Nephron (organoid): ENCODE results near the gene CNTNAP5.

Source experiments
- H3K27ac Mint-ChIP-seq, 3 experiments: 2 replicates each; pipeline ENCODE4 v1.8.0; 2020; ENCODE audit warnings: mixed read lengths in 3 of 3, mild to moderate bottlenecking in 2 of 3, moderate library complexity in 1 of 3
- H3K27me3 Mint-ChIP-seq: 2 replicates; pipeline ENCODE4 v1.8.0; 2021; ENCODE audit warnings: low read depth, mild to moderate bottlenecking, moderate library complexity, mixed read lengths
- H3K36me3 Mint-ChIP-seq: 2 replicates; pipeline ENCODE4 v1.8.0; 2020; ENCODE audit warnings: low read depth, mixed read lengths
- H3K4me1 Mint-ChIP-seq: 2 replicates; pipeline ENCODE4 v1.8.0; 2020; ENCODE audit warnings: mixed read lengths
- H3K4me3 Mint-ChIP-seq, 3 experiments: 2 replicates each; pipeline ENCODE4 v1.8.0; 2020; ENCODE audit warnings: mild to moderate bottlenecking in 3 of 3, mixed read lengths in 3 of 3, moderate library complexity in 2 of 3
- H3K9me3 Mint-ChIP-seq: 2 replicates; pipeline ENCODE4 v1.8.0; 2020; ENCODE audit warnings: mixed read lengths
- CTCF ChIP-seq, 3 experiments: fragments of 200-600 bp; sonication (generic); IDR thresholded peaks; one replicate each; pipeline ENCODE4 v1.5.0; 2021; ENCODE audit warnings: antibody characterized with exemption in 3 of 3; ENCODE audit not compliant: unreplicated experiment in 3 of 3

Gene CNTNAP5

GRCh38 chr2:124328397-124328796 is 303.3 kb downstream of the CNTNAP5 start:
- Mint-ChIP-seq H3K27me3 (no peaks in the 10 kb centered on the region), H3K27ac (no peak overlapping the region), H3K4me3 (no peak overlapping the region), H3K4me1 (no peaks in the 10 kb centered on the region), H3K9me3 (no peaks in the 10 kb centered on the region), H3K36me3 (no peaks in the 10 kb centered on the region)
- no peak for TF ChIP-seq CTCF (IDR thresholded peaks at IDR 0.05; ENCODE audit: unreplicated experiment in 3 of 3)

- no peaks in the 10 kb centered on the region for H3K4me1 Mint-ChIP-seq
- H3K27me3 Mint-ChIP-seq, result no peaks in the 10 kb centered on the region
- no peak overlapping the region for H3K4me3 Mint-ChIP-seq
- no peaks in the 10 kb centered on the region for H3K36me3 Mint-ChIP-seq
- H3K9me3 Mint-ChIP-seq, result no peaks in the 10 kb centered on the region
- no peak overlapping the region for H3K27ac Mint-ChIP-seq
- TF ChIP-seq CTCF (IDR thresholded peaks at IDR 0.05; ENCODE audit: unreplicated experiment in 3 of 3), result no peak
Observed at GRCh38 chr2:124333784-124334183, 308.7 kb downstream of the CNTNAP5 start.

- Mint-ChIP-seq H3K4me1 (no peaks in the 10 kb centered on the region), H3K27ac (no peak overlapping the region), H3K36me3 (no peaks in the 10 kb centered on the region), H3K9me3 (no peaks in the 10 kb centered on the region), H3K4me3 (no peak overlapping the region), H3K27me3 (no peaks in the 10 kb centered on the region)
- no peak for TF ChIP-seq CTCF (IDR thresholded peaks at IDR 0.05; ENCODE audit: unreplicated experiment in 3 of 3)
Observed at GRCh38 chr2:124335058-124335457, 310.0 kb downstream of the CNTNAP5 start.

GRCh38 chr2:124339709-124340108 is 314.6 kb downstream of the CNTNAP5 start:
- H3K4me3 Mint-ChIP-seq, result no peak overlapping the region
- H3K36me3 Mint-ChIP-seq, result no peaks in the 10 kb centered on the region
- no peaks in the 10 kb centered on the region for H3K27me3 Mint-ChIP-seq
- no peak overlapping the region for H3K27ac Mint-ChIP-seq
- no peaks in the 10 kb centered on the region for H3K9me3 Mint-ChIP-seq
- H3K4me1 Mint-ChIP-seq, result no peaks in the 10 kb centered on the region
- no peak for TF ChIP-seq CTCF (IDR thresholded peaks at IDR 0.05; ENCODE audit: unreplicated experiment in 3 of 3)

GRCh38 chr2:124343827-124344498 is 318.9 kb downstream of the CNTNAP5 start:
- no peak for TF ChIP-seq CTCF (IDR thresholded peaks at IDR 0.05; ENCODE audit: unreplicated experiment in 3 of 3)
- Mint-ChIP-seq H3K4me1 (no peaks in the 10 kb centered on the region), H3K27ac (no peak overlapping the region), H3K36me3 (no peaks in the 10 kb centered on the region), H3K9me3 (no peaks in the 10 kb centered on the region), H3K4me3 (no peak overlapping the region), H3K27me3 (no peaks in the 10 kb centered on the region)

GRCh38 chr2:124347209-124347608 is 322.1 kb downstream of the CNTNAP5 start:
- Mint-ChIP-seq H3K4me1 (no peaks in the 10 kb centered on the region), H3K36me3 (no peaks in the 10 kb centered on the region), H3K9me3 (no peaks in the 10 kb centered on the region), H3K4me3 (no peak overlapping the region), H3K27ac (no peak overlapping the region), H3K27me3 (no peaks in the 10 kb centered on the region)
- no peak for TF ChIP-seq CTCF (IDR thresholded peaks at IDR 0.05; ENCODE audit: unreplicated experiment in 3 of 3)
